K562 (cell line): ENCODE data around the gene HSPA4. TPM values are rescaled to one million over a fixed set of nuclear protein-coding genes. Genes with fewer than 3 reads are reported as not detected.

Source experiments
- BRCA1 ChIP-seq, 2 experiments: fragments of 450-650 bp in 1 of 2; sonication (generic) in 1 of 2; formaldehyde crosslinking in 1 of 2; IDR thresholded peaks; 2 replicates each; pipeline versions ENCODE4 v1.5.0 to v1.6.1; 2017 to 2020; ENCODE audit warnings: mild to moderate bottlenecking in 1 of 2, missing genetic modification reagents in 1 of 2
- CHCHD3 ChIP-seq: fragments of 250-450 bp; sonication (Bioruptor Pico); IDR thresholded peaks from 2 replicates; pipeline ENCODE4 v2.1.2; 2022; ENCODE audit warnings: mild to moderate bottlenecking
- ESRRB ChIP-seq: fragments of 250-450 bp; sonication (Bioruptor Pico); IDR thresholded peaks from 2 replicates; pipeline ENCODE4 v1.5.0; 2020; ENCODE audit warnings: mild to moderate bottlenecking, moderate library complexity, borderline replicate concordance
- FOXM1 ChIP-seq, 2 experiments: fragments of 450-650 bp in 1 of 2; sonication (generic) in 1 of 2; formaldehyde crosslinking in 1 of 2; IDR thresholded peaks; 2 replicates each; pipeline versions ENCODE4 v1.6.1 to v1.9.0; 2017 to 2022; ENCODE audit warnings: low read depth in 2 of 2, mild to moderate bottlenecking in 2 of 2, missing genetic modification reagents in 1 of 2, moderate library complexity in 1 of 2
- HLTF ChIP-seq: fragments of 450-650 bp; IDR thresholded peaks from 2 replicates; pipeline ENCODE4 v1.6.1; 2016
- LEF1 ChIP-seq: fragments of 450-650 bp; IDR thresholded peaks from 2 replicates; pipeline ENCODE4 v1.6.1; 2016; ENCODE audit warnings: mild to moderate bottlenecking
- NCOA6 ChIP-seq: fragments of 450-650 bp; IDR thresholded peaks from 2 replicates; pipeline ENCODE4 v1.6.1; 2017; ENCODE audit warnings: mild to moderate bottlenecking
- NFIC ChIP-seq: fragments of 450-650 bp; IDR thresholded peaks from 2 replicates; pipeline ENCODE4 v1.6.1; 2017; ENCODE audit warnings: mild to moderate bottlenecking, inconsistent platforms
- RUNX1 ChIP-seq: sonication (generic); IDR thresholded peaks from 2 replicates; pipeline ENCODE4 v1.6.1; 2016; ENCODE audit warnings: antibody characterized with exemption, low read depth
- SRF ChIP-seq, 2 experiments: fragments of 250-450, 450-650 bp in 1 of 2; sonication (Bioruptor Pico) in 1 of 2; sonication (generic) in 1 of 2; formaldehyde crosslinking; IDR thresholded peaks; 2 replicates each; pipeline versions ENCODE4 v1.5.0 to v1.5.1; 2020 to 2022; ENCODE audit warnings: mild to moderate bottlenecking in 1 of 2, missing genetic modification reagents in 1 of 2
- ZKSCAN8 ChIP-seq: fragments of 200-800 bp; sonication (Bioruptor generic); IDR thresholded peaks from 2 replicates; pipeline ENCODE4 v1.6.1; 2016; ENCODE audit warnings: missing genetic modification characterization, missing compliant biosample characterization
- polyA plus RNA-seq, 8 experiments: library from polyadenylated mRNA; depleted of rRNA in 4 of 8; stranded (reverse) in 5 of 8; unstranded in 3 of 8; fragments of >200 nt; fragmentation: Nextera tagmentation in 2 of 8; fragmentation: Illumina TruSeq in 1 of 8; extraction: Ambion mirVana in 2 of 8; extraction: Trizol in 1 of 8; gene quantifications; 2 replicates each; pipeline versions ENCODE4 v1.2.1 to v1.2.3, GENCODE V29; 2011 to 2014; ENCODE audit warnings: inconsistent platforms in 1 of 8, missing spikeins in 1 of 8
- total RNA-seq, 7 experiments: library from RNA; depleted of rRNA in 6 of 7; stranded (reverse); fragments of >200 nt in 6 of 7; fragmentation: Illumina TruSeq in 2 of 7; extraction: Trizol in 2 of 7; gene quantifications; 2 replicates each; pipeline versions ENCODE4 v1.2.1 to v1.2.3, GENCODE V29; 2011 to 2021; ENCODE audit warnings: low replicate concordance in 1 of 7
- TF ChIP-seq, protein P1 (sequence below): fragments of 200-600 bp; sonication (generic); IDR thresholded peaks from one replicate; pipeline ENCODE4 v1.6.1; 2012; ENCODE audit warnings: mild to moderate bottlenecking, low read depth, low read length, inconsistent platforms
- TF ChIP-seq, protein P2 (sequence below): sonication (generic); IDR thresholded peaks from 2 replicates; pipeline ENCODE4 v1.6.1; 2016
- TF ChIP-seq, protein P3 (sequence below), 2 experiments: fragments of 250-450 bp in 1 of 2; fragments of 450-650 bp in 1 of 2; sonication (Bioruptor Pico) in 1 of 2; IDR thresholded peaks; 2 replicates each; pipeline versions ENCODE4 v1.6.1 to v1.8.0; 2016 to 2021; ENCODE audit warnings: mild to moderate bottlenecking in 2 of 2, moderate library complexity in 2 of 2, missing compliant biosample characterization in 1 of 2, missing genetic modification characterization in 1 of 2

The HSPA4 gene
- total and polyA plus RNA-seq, 9 of the 15 experiments (the other 6 are each of a cell fraction or from before 2014, with no cell fraction given), result 90.3 to 286 (median 148) TPM

DNA sequence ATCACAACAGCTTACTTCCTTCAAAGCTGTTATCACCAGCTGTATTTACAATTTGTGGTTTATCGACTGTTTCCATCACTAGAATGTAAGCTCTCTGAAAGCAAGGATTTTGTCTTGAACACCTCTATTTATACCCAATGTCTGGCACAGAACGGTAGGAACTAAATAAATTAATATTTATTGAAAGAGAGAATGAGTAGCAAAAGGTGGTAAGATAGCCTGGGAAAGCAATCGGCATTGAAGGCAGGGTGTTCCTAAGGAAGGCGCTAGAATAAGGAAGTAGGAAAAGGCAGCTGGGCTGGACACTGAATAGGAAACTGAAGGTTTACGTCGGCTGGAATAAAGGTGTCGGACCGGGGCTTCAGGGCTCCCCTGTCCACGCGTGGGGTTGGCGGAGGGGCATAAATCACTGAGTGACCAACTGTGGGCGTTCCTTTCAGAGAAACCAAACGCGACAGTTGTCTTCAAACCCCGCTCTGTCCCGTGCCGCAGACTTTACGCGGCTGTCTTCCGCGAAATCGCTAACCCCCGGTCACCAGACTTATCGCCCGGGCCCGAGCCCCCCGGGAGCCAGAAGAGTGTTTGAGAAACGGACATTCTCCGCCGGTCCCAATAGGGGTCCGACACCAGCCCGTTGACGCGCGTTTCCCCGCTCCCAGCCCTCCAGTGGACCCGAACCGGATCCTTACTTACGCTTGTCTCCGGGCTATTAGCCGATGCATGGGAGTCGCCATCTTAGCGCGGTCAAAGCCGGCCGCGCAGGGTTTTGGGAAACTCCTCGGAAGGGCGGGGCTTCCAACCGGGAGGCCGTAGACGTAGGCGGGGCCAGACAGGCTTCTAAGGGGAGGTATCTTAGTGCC is 25.8 kb upstream of the HSPA4 start, which contains the start of gene ZCCHC10 (continued):
- TF ChIP-seq CHCHD3, result no peak
- TF ChIP-seq, protein P1, sequence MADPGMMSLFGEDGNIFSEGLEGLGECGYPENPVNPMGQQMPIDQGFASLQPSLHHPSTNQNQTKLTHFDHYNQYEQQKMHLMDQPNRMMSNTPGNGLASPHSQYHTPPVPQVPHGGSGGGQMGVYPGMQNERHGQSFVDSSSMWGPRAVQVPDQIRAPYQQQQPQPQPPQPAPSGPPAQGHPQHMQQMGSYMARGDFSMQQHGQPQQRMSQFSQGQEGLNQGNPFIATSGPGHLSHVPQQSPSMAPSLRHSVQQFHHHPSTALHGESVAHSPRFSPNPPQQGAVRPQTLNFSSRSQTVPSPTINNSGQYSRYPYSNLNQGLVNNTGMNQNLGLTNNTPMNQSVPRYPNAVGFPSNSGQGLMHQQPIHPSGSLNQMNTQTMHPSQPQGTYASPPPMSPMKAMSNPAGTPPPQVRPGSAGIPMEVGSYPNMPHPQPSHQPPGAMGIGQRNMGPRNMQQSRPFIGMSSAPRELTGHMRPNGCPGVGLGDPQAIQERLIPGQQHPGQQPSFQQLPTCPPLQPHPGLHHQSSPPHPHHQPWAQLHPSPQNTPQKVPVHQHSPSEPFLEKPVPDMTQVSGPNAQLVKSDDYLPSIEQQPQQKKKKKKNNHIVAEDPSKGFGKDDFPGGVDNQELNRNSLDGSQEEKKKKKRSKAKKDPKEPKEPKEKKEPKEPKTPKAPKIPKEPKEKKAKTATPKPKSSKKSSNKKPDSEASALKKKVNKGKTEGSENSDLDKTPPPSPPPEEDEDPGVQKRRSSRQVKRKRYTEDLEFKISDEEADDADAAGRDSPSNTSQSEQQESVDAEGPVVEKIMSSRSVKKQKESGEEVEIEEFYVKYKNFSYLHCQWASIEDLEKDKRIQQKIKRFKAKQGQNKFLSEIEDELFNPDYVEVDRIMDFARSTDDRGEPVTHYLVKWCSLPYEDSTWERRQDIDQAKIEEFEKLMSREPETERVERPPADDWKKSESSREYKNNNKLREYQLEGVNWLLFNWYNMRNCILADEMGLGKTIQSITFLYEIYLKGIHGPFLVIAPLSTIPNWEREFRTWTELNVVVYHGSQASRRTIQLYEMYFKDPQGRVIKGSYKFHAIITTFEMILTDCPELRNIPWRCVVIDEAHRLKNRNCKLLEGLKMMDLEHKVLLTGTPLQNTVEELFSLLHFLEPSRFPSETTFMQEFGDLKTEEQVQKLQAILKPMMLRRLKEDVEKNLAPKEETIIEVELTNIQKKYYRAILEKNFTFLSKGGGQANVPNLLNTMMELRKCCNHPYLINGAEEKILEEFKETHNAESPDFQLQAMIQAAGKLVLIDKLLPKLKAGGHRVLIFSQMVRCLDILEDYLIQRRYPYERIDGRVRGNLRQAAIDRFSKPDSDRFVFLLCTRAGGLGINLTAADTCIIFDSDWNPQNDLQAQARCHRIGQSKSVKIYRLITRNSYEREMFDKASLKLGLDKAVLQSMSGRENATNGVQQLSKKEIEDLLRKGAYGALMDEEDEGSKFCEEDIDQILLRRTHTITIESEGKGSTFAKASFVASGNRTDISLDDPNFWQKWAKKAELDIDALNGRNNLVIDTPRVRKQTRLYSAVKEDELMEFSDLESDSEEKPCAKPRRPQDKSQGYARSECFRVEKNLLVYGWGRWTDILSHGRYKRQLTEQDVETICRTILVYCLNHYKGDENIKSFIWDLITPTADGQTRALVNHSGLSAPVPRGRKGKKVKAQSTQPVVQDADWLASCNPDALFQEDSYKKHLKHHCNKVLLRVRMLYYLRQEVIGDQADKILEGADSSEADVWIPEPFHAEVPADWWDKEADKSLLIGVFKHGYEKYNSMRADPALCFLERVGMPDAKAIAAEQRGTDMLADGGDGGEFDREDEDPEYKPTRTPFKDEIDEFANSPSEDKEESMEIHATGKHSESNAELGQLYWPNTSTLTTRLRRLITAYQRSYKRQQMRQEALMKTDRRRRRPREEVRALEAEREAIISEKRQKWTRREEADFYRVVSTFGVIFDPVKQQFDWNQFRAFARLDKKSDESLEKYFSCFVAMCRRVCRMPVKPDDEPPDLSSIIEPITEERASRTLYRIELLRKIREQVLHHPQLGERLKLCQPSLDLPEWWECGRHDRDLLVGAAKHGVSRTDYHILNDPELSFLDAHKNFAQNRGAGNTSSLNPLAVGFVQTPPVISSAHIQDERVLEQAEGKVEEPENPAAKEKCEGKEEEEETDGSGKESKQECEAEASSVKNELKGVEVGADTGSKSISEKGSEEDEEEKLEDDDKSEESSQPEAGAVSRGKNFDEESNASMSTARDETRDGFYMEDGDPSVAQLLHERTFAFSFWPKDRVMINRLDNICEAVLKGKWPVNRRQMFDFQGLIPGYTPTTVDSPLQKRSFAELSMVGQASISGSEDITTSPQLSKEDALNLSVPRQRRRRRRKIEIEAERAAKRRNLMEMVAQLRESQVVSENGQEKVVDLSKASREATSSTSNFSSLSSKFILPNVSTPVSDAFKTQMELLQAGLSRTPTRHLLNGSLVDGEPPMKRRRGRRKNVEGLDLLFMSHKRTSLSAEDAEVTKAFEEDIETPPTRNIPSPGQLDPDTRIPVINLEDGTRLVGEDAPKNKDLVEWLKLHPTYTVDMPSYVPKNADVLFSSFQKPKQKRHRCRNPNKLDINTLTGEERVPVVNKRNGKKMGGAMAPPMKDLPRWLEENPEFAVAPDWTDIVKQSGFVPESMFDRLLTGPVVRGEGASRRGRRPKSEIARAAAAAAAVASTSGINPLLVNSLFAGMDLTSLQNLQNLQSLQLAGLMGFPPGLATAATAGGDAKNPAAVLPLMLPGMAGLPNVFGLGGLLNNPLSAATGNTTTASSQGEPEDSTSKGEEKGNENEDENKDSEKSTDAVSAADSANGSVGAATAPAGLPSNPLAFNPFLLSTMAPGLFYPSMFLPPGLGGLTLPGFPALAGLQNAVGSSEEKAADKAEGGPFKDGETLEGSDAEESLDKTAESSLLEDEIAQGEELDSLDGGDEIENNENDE, result no peak
- TF ChIP-seq SRF (CRISPR knock-in tag; IDR thresholded peaks at IDR 0.05), result peak; percentile 15 to 60; a peak in 1 of 4 replicates
- TF ChIP-seq HLTF, result peak; percentile 31; the same call in 1 of the 2 replicates
- TF ChIP-seq, protein P2, sequence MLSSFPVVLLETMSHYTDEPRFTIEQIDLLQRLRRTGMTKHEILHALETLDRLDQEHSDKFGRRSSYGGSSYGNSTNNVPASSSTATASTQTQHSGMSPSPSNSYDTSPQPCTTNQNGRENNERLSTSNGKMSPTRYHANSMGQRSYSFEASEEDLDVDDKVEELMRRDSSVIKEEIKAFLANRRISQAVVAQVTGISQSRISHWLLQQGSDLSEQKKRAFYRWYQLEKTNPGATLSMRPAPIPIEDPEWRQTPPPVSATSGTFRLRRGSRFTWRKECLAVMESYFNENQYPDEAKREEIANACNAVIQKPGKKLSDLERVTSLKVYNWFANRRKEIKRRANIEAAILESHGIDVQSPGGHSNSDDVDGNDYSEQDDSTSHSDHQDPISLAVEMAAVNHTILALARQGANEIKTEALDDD, result no peak
- TF ChIP-seq ZKSCAN8, result no peak; the same call in 1 of the 2 replicates
- TF ChIP-seq FOXM1 (IDR thresholded peaks at IDR 0.05; ENCODE audit: low read depth), result 0 out of 2 replicates have a peak, but pooled peaks have one; percentile 12
- no peak for TF ChIP-seq FOXM1 (CRISPR knock-in tag; IDR thresholded peaks at IDR 0.05; ENCODE audit: low read depth)
- TF ChIP-seq LEF1, result peak; percentile 22; the same call in 1 of the 2 replicates
- no peak for TF ChIP-seq NFIC
- no peak for TF ChIP-seq NCOA6
- TF ChIP-seq RUNX1, result no peak
- TF ChIP-seq, protein P3, sequence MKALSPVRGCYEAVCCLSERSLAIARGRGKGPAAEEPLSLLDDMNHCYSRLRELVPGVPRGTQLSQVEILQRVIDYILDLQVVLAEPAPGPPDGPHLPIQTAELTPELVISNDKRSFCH (CRISPR knock-in tag; IDR thresholded peaks at IDR 0.05), result no peak
- TF ChIP-seq, protein P3 (tag; IDR thresholded peaks at IDR 0.05), result 0 out of 2 replicates have a peak, but pooled peaks have one; percentile 47
- TF ChIP-seq BRCA1 (IDR thresholded peaks at IDR 0.05), result no peak
- TF ChIP-seq BRCA1 (CRISPR knock-in tag; IDR thresholded peaks at IDR 0.05), result no peak
- TF ChIP-seq ESRRB (CRISPR knock-in tag), result no peak
